ENCODE data around the gene ABR. TPM values are rescaled to one million over a fixed set of nuclear protein-coding genes. Genes with fewer than 3 reads are reported as not detected.
"Not testable (repeated sequence)": the region's sequence is repeated elsewhere in the genome, so short reads cannot be mapped to it uniquely, and the experiment has no call there.

ABR gene
- total RNA-seq, 2 experiments from 2014 or later = 144 to 145 TPM

GRCh38 chr17:1071103-1071825 lies 108.5 kb downstream of the ABR start:
- Mint-ChIP-seq H3K27ac (no peak overlapping the region), H3K9me3 (peaks cover 11% of the 10 kb centered on the region), H3K4me3 (no peak overlapping the region), H3K36me3 (ENCODE audit: low read depth) (peaks cover 43% of the 10 kb centered on the region), H3K27me3 (no peaks in the 10 kb centered on the region), H3K4me1 (no peaks in the 10 kb centered on the region)
- ChIA-PET POLR2A (no interaction called here), CTCF (no interaction called here)
- no peak for DNase-seq

DNA sequence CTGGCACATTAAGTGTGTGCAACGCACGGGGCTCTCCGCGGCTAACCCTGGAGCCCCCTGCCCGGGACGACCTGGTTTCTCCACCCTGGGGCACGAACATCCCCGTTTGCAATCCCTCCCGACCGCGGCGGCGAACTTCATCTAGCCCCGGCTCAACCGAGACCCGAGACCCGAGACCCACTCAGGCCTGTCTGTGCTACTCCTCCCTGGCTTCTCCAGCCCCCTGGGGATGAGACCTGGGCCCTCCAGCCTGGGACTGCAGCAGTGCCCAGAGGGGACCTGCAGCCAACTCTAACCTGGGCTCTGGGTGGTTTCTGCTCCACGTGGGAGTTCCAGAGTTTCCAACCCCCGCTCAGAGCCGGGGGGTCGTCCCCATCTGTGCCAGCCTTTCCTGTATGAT lies 109.4 kb downstream of the ABR start:
- Mint-ChIP-seq H3K27ac (no peak overlapping the region), H3K4me3 (no peak overlapping the region), H3K36me3 (ENCODE audit: low read depth) (peaks cover 51% of the 10 kb centered on the region), H3K27me3 (no peaks in the 10 kb centered on the region), H3K9me3 (peaks cover 15% of the 10 kb centered on the region), H3K4me1 (no peaks in the 10 kb centered on the region)
- ChIA-PET CTCF (no interaction called here), POLR2A (no interaction called here)
- DNase-seq = no peak

GRCh38 chr17:1069847-1070246 lies 109.9 kb downstream of the ABR start:
- CTCF ChIA-PET = no interaction called here

GRCh38 chr17:1068356-1068755 lies 111.4 kb downstream of the ABR start:
- Mint-ChIP-seq H3K9me3 (peaks cover 15% of the 10 kb centered on the region), H3K4me3 (no peak overlapping the region), H3K27me3 (no peaks in the 10 kb centered on the region), H3K4me1 (no peaks in the 10 kb centered on the region), H3K36me3 (ENCODE audit: low read depth) (peaks cover 52% of the 10 kb centered on the region), H3K27ac (no peak overlapping the region)
- DNase-seq = no peak
- CTCF ChIA-PET = no interaction called here
- POLR2A ChIA-PET = no interaction called here

More at GRCh38 chr17:1069847-1070246, 109.9 kb downstream of the ABR start:
- DNase-seq = no peak
- POLR2A ChIA-PET = no interaction called here
- Mint-ChIP-seq H3K27ac (no peak overlapping the region), H3K4me3 (no peak overlapping the region), H3K4me1 (no peaks in the 10 kb centered on the region), H3K27me3 (no peaks in the 10 kb centered on the region), H3K36me3 (ENCODE audit: low read depth) (peaks cover 52% of the 10 kb centered on the region), H3K9me3 (peaks cover 15% of the 10 kb centered on the region)

- Mint-ChIP-seq H3K27me3 (no peaks in the 10 kb centered on the region), H3K4me3 (no peak overlapping the region), H3K27ac (no peak overlapping the region), H3K9me3 (peaks cover 15% of the 10 kb centered on the region), H3K4me1 (no peaks in the 10 kb centered on the region), H3K36me3 (ENCODE audit: low read depth) (peaks cover 52% of the 10 kb centered on the region)
- DNase-seq = no peak
- ChIA-PET POLR2A (no interaction called here), CTCF (no interaction called here)
Observed at GRCh38 chr17:1067282-1067956, 112.4 kb downstream of the ABR start.

- DNase-seq, H3K27ac Mint-ChIP-seq, POLR2A ChIA-PET, CTCF ChIA-PET, H3K4me3 Mint-ChIP-seq, H3K27me3 Mint-ChIP-seq: not testable (repeated sequence)
- H3K9me3 Mint-ChIP-seq = peaks cover 15% of the 10 kb centered on the region
- H3K4me1 Mint-ChIP-seq = peaks cover 12% of the 10 kb centered on the region
- H3K36me3 Mint-ChIP-seq (ENCODE audit: low read depth) = peaks cover 54% of the 10 kb centered on the region
Observed at GRCh38 chr17:1065416-1065815, 114.4 kb downstream of the ABR start.

GRCh38 chr17:1060991-1061390 lies 118.8 kb downstream of the ABR start:
- CTCF ChIA-PET = no interaction called here
- peak; percentile 63 for DNase-seq
- no peak overlapping the region for H3K4me3 Mint-ChIP-seq
- H3K4me1 Mint-ChIP-seq = peaks cover 14% of the 10 kb centered on the region
- no peaks in the 10 kb centered on the region for H3K27me3 Mint-ChIP-seq
- peaks cover 50% of the 10 kb centered on the region for H3K36me3 Mint-ChIP-seq (ENCODE audit: low read depth)
- H3K9me3 Mint-ChIP-seq = peaks cover 1% of the 10 kb centered on the region
- peak overlapping the region; percentile 19 for H3K27ac Mint-ChIP-seq
- POLR2A ChIA-PET = no interaction called here

- H3K27me3 Mint-ChIP-seq = no peaks in the 10 kb centered on the region
- peaks cover 50% of the 10 kb centered on the region for H3K36me3 Mint-ChIP-seq (ENCODE audit: low read depth)
- CTCF ChIA-PET = interaction anchor here (1.5 to 2.9 kb wide), 4 partner anchors 38 to 273 kb away, joined by 7 to 24 read pairs (median 22); no protein-coding TSS in a partner anchor
- no peak overlapping the region for H3K4me3 Mint-ChIP-seq
- POLR2A ChIA-PET = no interaction called here
- no peak overlapping the region for H3K27ac Mint-ChIP-seq
- H3K4me1 Mint-ChIP-seq = peaks cover 14% of the 10 kb centered on the region
- H3K9me3 Mint-ChIP-seq = no peaks in the 10 kb centered on the region
- DNase-seq = no peak
Observed at GRCh38 chr17:1059131-1059795, 120.5 kb downstream of the ABR start.

GRCh38 chr17:1058423-1059130 lies 121.2 kb downstream of the ABR start:
- DNase-seq = peak; percentile 74
- Mint-ChIP-seq H3K36me3 (ENCODE audit: low read depth) (peaks cover 55% of the 10 kb centered on the region), H3K9me3 (no peaks in the 10 kb centered on the region), H3K27ac (no peak overlapping the region), H3K4me3 (no peak overlapping the region), H3K4me1 (peaks cover 14% of the 10 kb centered on the region), H3K27me3 (no peaks in the 10 kb centered on the region)
- ChIA-PET POLR2A (no interaction called here), CTCF (interaction anchor here (0.6 to 2.9 kb wide), 25 partner anchors 8 to 458 kb away, joined by 3 to 24 read pairs (median 3); partner anchors contain the start of gene INPP5K)

- ChIA-PET CTCF (interaction anchor here (0.7 to 1.9 kb wide), 16 partner anchors 9 to 306 kb away, joined by 3 to 8 read pairs (median 4); partner anchors contain the start of gene TIMM22), POLR2A (no interaction called here)
- peak overlapping the region; percentile 45 for H3K27ac Mint-ChIP-seq
- no peak for DNase-seq
- no peak overlapping the region for H3K4me3 Mint-ChIP-seq
- H3K4me1 Mint-ChIP-seq = peaks cover 12% of the 10 kb centered on the region
- no peaks in the 10 kb centered on the region for H3K9me3 Mint-ChIP-seq
- peaks cover 54% of the 10 kb centered on the region for H3K36me3 Mint-ChIP-seq (ENCODE audit: low read depth)
- H3K27me3 Mint-ChIP-seq = no peaks in the 10 kb centered on the region
Observed at GRCh38 chr17:1056761-1057160, 123.0 kb downstream of the ABR start.

GRCh38 chr17:1055751-1056645 lies 123.8 kb downstream of the ABR start:
- peaks cover 50% of the 10 kb centered on the region for H3K36me3 Mint-ChIP-seq (ENCODE audit: low read depth)
- CTCF ChIA-PET = interaction anchor here (0.7 to 1.9 kb wide), 18 partner anchors 9 to 306 kb away, joined by 3 to 8 read pairs (median 4); partner anchors contain the start of gene TIMM22
- no peak overlapping the region for H3K4me3 Mint-ChIP-seq

GRCh38 chr17:1055231-1055630 lies 124.5 kb downstream of the ABR start:
- Mint-ChIP-seq H3K27me3 (no peaks in the 10 kb centered on the region), H3K27ac (no peak overlapping the region), H3K36me3 (ENCODE audit: low read depth) (peaks cover 48% of the 10 kb centered on the region), H3K9me3 (no peaks in the 10 kb centered on the region), H3K4me1 (peaks cover under 1% of the 10 kb centered on the region), H3K4me3 (no peak overlapping the region)
- DNase-seq = no peak
- POLR2A ChIA-PET = no interaction called here
- CTCF ChIA-PET = interaction anchor here (1.3 to 1.9 kb wide), 2 partner anchors 10 to 58 kb away, joined by 3 to 8 read pairs; partner anchors contain the start of gene TIMM22

More at GRCh38 chr17:1055751-1056645, 123.8 kb downstream of the ABR start:
- POLR2A ChIA-PET = interaction anchor here (0.7 kb wide), 1 partner anchor 169 kb away, joined by 3 read pairs; no protein-coding TSS in a partner anchor
- Mint-ChIP-seq H3K9me3 (no peaks in the 10 kb centered on the region), H3K27me3 (no peaks in the 10 kb centered on the region), H3K4me1 (peaks cover 5% of the 10 kb centered on the region), H3K27ac (no peak overlapping the region)
- DNase-seq = peak; percentile 48

Data from activated CD4-positive, alpha-beta memory T cell treated with anti-CD3 and anti-CD28 coated beads, Interleukin-2, amount 10 ng/mL, durations not matched to agents 7 days and 5 days (primary cell).